Urothelium cell line (cell line): ENCODE data around the gene MUC5AC.
"Not testable (repeated sequence)": the region's sequence is repeated elsewhere in the genome, so short reads cannot be mapped to it uniquely, and the experiment has no call there.

ENCODE experiments used
- DNase-seq: peaks from one replicate; pipeline ENCODE4 v3.0.0; 2011; ENCODE audit warnings: low spot score, mixed read lengths
- FAIRE-seq: peaks from 2 replicates; lab custom pipeline; 2011; peaks lifted over from hg19 to GRCh38; lab: Jason Lieb, UNC

The MUC5AC gene

GRCh38 chr11:1160231-1161101 lies 2.7 kb downstream of the MUC5AC start:
- no peak for DNase-seq
- FAIRE-seq, result no peak

DNA sequence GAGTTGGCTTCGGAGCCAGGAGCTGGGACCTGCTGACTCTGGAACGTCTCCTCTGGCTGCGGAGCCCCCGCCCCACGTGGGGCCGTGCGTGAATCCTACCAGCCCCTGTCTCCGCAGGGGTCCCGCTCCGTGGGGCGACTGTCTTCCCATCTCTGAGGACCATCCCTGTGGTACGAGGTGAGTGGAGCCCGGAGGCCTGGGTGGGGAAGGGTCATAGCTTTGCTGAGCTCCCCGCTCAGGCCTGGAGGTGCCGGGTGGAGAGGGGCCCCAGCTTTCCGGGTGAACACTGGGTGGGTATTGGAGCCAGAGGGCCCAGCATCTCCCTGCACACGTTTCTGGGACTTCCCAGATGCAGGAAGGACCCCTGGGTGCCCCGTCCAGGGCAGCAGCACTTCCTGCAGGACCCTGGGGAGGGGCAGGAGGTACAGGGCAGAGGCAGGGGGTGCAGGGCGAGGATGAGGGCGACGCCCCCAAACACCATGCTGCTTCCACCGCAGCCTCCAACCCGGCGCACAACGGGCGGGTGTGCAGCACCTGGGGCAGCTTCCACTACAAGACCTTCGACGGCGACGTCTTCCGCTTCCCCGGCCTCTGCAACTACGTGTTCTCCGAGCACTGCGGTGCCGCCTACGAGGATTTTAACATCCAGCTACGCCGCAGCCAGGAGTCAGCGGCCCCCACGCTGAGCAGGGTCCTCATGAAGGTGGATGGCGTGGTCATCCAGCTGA lies 3.8 kb downstream of the MUC5AC start:
- FAIRE-seq (no peak), DNase-seq (no peak)

DNA sequence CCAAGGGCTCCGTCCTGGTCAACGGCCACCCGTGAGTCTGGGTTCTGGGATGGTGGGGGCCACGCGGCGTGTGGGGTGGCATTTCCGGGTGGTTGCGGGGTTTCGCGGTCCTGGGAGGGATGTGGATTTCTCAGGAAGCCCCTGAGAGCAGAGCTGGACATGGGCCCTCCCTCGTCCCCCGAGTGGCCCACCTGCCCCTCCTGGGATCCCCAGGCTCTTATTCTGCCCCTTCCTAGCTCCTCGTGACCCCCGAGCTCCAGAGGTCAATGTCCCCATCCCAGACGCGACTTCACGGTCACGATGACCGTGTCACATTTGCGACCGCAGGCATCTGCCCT lies 4.4 kb downstream of the MUC5AC start:
- DNase-seq, result no peak

GRCh38 chr11:1162491-1163311 lies 4.9 kb downstream of the MUC5AC start:
- DNase-seq (no peak), FAIRE-seq (no peak)

More for the DNA sequence above, 4.4 kb downstream of the MUC5AC start:
- no peak for FAIRE-seq

DNA sequence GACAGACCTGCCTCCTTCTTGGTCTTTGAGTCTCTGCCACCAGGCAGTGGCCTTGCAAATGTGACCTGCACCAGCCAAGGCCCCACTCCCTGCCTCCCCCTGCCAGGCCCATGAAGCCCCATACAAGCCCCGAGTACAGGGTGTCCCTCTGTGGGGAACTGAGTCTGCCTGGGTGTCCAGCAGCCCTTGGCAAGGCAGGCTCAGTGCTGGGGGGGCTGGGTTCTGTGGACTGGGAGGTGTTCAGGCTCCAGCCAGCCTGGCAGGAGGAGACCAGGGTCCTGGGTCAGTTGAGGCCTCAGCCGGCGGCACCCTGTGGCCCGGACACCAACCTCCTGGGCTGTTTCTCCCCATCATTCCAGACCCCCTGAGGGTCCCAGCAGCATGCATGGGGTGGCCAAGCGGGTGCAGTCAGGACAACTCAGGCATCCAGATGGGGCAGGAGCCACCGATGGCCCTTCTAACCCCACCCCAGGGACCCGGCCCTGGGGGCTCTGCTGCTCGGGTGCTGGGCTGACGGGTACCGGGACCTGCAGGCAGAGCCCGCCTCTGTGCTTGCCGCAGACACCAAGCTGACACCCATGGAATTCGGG lies 5.7 kb downstream of the MUC5AC start:
- DNase-seq (no peak), FAIRE-seq (no peak)

GRCh38 chr11:1163911-1164735 lies 6.4 kb downstream of the MUC5AC start:
- no peak for FAIRE-seq
- no peak for DNase-seq

DNA sequence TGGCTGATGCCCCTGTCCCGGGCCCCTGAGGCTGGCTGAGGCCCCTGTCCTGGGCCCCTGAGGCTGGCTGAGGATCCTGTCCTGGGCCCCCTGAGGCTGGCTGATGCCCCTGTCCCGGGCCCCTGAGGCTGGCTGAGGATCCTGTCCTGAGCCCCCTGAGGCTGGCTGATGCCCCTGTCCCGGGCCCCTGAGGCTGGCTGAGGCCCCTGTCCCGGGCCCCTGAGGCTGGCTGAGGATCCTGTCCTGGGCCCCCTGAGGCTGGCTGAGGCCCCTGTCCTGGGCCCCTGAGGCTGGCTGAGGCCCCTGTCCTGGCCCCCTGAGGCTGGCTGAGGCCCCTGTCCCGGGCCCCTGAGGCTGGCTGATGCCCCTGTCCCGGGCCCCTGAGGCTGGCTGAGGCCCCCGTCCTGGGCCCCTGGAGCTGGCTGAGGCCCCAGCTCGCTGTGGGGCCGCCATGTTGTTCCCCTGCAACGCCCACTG lies 7.1 kb downstream of the MUC5AC start:
- DNase-seq, FAIRE-seq: not testable (repeated sequence)

- FAIRE-seq (no peak), DNase-seq (no peak)
These were observed 7.7 kb downstream of the MUC5AC start for GRCh38 chr11:1165256-1166041.

DNA sequence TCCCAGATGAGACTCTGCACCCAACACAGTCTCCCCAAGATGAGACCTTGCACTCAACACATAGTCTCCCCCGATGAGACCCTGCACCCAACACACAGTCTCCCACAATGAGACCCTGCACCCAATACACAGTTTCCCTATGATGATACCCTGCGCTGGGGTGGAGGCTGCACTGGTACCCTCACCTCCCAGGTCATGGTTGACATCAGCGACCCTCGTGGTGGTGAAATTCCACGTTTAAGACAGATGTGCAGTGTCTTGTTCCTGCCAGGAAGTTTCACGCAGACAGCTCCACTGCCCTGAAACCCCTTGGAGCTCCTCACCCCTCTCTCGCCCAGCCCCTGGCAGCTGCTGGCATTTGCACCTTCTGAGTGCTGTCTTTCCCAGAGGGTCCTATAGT lies 9.5 kb downstream of the MUC5AC start:
- no peak for FAIRE-seq
- no peak for DNase-seq

- FAIRE-seq, result no peak
- DNase-seq, result no peak
These were observed 10.0 kb downstream of the MUC5AC start for GRCh38 chr11:1167751-1168231.

- DNase-seq, result no peak
- FAIRE-seq, result no peak
These were observed 10.5 kb downstream of the MUC5AC start for GRCh38 chr11:1168256-1168655.

DNA sequence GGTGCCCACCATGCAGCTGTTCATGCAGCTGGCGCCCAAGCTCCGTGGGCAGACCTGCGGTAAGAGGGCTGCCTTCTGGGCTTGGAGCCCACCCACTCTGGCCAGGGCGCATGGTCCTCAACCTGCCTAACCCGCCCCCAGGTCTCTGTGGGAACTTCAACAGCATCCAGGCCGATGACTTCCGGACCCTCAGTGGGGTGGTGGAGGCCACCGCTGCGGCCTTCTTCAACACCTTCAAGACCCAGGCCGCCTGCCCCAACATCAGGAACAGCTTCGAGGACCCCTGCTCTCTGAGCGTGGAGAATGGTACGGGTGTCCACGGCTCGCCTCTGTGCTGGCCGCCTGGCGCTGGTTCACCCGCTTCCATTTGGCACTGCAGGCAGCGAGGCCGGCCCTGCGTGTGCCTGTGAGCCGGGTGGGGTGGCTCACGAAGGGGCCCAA lies 11.0 kb downstream of the MUC5AC start:
- no peak for DNase-seq
- FAIRE-seq, result no peak

GRCh38 chr11:1171223-1171984 lies 13.7 kb downstream of the MUC5AC start:
- no peak for FAIRE-seq
- no peak for DNase-seq

- DNase-seq, result no peak
- no peak for FAIRE-seq
These were observed 14.4 kb downstream of the MUC5AC start for GRCh38 chr11:1171985-1172728.

DNA sequence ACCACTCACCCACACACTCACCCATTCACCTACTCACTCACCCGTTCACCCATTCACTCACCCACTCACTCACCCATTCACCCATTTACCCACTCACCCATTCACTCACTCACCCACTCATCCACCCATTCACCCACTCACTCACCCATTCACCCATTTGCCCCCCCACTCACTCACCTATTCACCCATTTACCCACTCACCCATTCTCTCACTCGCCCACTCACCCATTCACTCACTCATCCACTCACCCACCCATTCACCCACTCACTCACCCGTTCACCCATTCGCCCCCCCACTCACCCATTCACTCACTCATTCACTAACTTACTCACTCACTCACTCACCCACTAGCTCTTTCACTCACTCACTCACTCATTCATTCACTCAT lies 15.0 kb downstream of the MUC5AC start:
- DNase-seq, result no peak
- no peak for FAIRE-seq

DNA sequence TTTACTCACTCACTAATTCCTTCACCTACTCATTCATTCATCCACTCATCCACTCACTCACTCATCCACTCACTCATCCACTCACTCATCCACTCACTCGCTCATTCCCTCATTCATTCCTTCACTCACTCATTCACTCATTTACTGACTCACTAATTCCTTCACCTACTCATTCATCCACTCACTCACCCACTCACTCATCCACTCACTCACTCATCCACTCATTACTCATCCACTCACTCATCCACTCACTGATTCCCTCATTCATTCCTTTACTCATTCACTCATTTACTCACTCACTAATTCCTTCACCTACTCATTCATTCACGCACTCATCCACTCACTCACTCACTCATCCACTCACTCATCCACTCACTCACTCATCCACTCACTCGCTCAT lies 15.6 kb downstream of the MUC5AC start:
- not testable (repeated sequence) for FAIRE-seq, DNase-seq
